HepG2 (cell line): ENCODE data around the gene TLE2. TPM values are rescaled to one million over a fixed set of nuclear protein-coding genes. Genes with fewer than 3 reads are reported as not detected.

Source experiments
- ATAC-seq: fragments of 200-7000 bp; cut with Tn5 transposase; 3 replicates; pipeline ENCODE4 v1.9.1; 2020; ENCODE audit warnings: mild to moderate bottlenecking, moderate library complexity
- BruUV-seq: library from RNA; stranded (reverse); fragments of 400-500 nt; replicated peaks from 2 replicates; lab custom pipeline; 2021; lab: Mats Ljungman, UMichigan
- CTCF ChIA-PET: fragments of 300-600 bp; formaldehyde crosslinking; extraction: SDS; loops from one replicate; lab custom pipeline; 2021; ENCODE audit warnings: low total read pairs, inconsistent platforms, low intra/inter-chr PET ratio; lab: Yijun Ruan, JAX
- POLR2A ChIA-PET: fragments of 350-600 bp; sonication (Branson Sonifier 250); formaldehyde crosslinking; loops from one replicate; lab custom pipeline; 2020; ENCODE audit warnings: antibody characterized with exemption, inconsistent platforms; lab: Yijun Ruan, JAX
- DNase-seq: peaks from one replicate; pipeline ENCODE4 v3.0.0-alpha.2; 2015; ENCODE audit warnings: low spot score
- FAIRE-seq: peaks from 3 replicates; lab custom pipeline; 2011; peaks lifted over from hg19 to GRCh38; lab: Jason Lieb, UNC
- H2AFZ ChIP-seq: one replicate; pipeline ENCODE4 v1.6.1; 2011; ENCODE audit warnings: low read length, inconsistent platforms
- H3K27ac ChIP-seq: fragments of 300-600 bp; 3 replicates; pipeline ENCODE4 v1.8.0; 2011; ENCODE audit warnings: mixed run types, mild to moderate bottlenecking, mixed read lengths, low read length, inconsistent platforms; ENCODE audit not compliant: insufficient read depth; ENCODE audit errors: extremely low read length
- H3K27me3 ChIP-seq, 2 experiments: fragments of 200-600 bp in 1 of 2; 2 replicates in 1 of 2; 3 replicates in 1 of 2; pipeline versions ENCODE4 v1.6.0 to v1.8.0; 2011; ENCODE audit warnings: low read length in 2 of 2, mild to moderate bottlenecking in 2 of 2, moderate library complexity in 2 of 2, inconsistent platforms in 1 of 2; ENCODE audit not compliant: insufficient read depth in 2 of 2, control insufficient read depth in 1 of 2
- H3K36me3 ChIP-seq, 2 experiments: fragments of 200-600 bp in 1 of 2; replicated peaks in 1 of 2; 2 replicates in 1 of 2; 3 replicates in 1 of 2; pipeline versions ENCODE4 v1.5.1 to v1.8.0; 2011; ENCODE audit warnings: low read length in 2 of 2, inconsistent platforms in 1 of 2; ENCODE audit not compliant: insufficient read depth in 2 of 2, control insufficient read depth in 1 of 2
- H3K4me1 ChIP-seq: 2 replicates; pipeline ENCODE4 v1.5.1; 2012; ENCODE audit warnings: low read length, inconsistent platforms; ENCODE audit not compliant: insufficient read depth
- H3K4me2 ChIP-seq: 2 replicates; pipeline ENCODE4 v1.6.0; 2011; ENCODE audit warnings: low read depth, low read length, inconsistent platforms
- H3K4me3 ChIP-seq, 3 experiments: fragments of 200-600 bp in 1 of 3; sonication (generic), shearing (Covaris generic) in 1 of 3; replicated peaks in 1 of 3; 2 replicates each; pipeline ENCODE4 v1.5.1; 2011 to 2016; ENCODE audit warnings: low read length in 3 of 3, inconsistent platforms in 2 of 3, low read depth in 2 of 3, mild to moderate bottlenecking in 2 of 3, control low read depth in 1 of 3, mixed read lengths in 1 of 3; ENCODE audit not compliant: insufficient read depth in 1 of 3
- H3K79me2 ChIP-seq: one replicate; pipeline ENCODE4 v1.6.1; 2011; ENCODE audit warnings: low read length, inconsistent platforms; ENCODE audit not compliant: insufficient read depth
- H3K9ac ChIP-seq: 2 replicates; pipeline ENCODE4 v1.6.0; 2011; ENCODE audit warnings: mild to moderate bottlenecking, low read depth, low read length, inconsistent platforms; ENCODE audit not compliant: insufficient read depth
- H3K9me3 ChIP-seq: 2 replicates; pipeline ENCODE4 v1.5.1; 2012; ENCODE audit warnings: mild to moderate bottlenecking, low read length
- H4K20me1 ChIP-seq: 2 replicates; pipeline ENCODE4 v1.6.0; 2011; ENCODE audit warnings: inconsistent platforms, mild to moderate bottlenecking, low read length, moderate library complexity; ENCODE audit not compliant: insufficient read depth
- AGO1 ChIP-seq: fragments of 200-400 bp; formaldehyde crosslinking; IDR thresholded peaks from 2 replicates; pipeline ENCODE4 v1.6.1; 2017; ENCODE audit warnings: mild to moderate bottlenecking, low read depth, low read length, moderate library complexity; ENCODE audit not compliant: poor library complexity, severe bottlenecking
- MEIS1 ChIP-seq: sonication (generic); formaldehyde crosslinking; IDR thresholded peaks from 2 replicates; pipeline ENCODE4 v1.9.0; 2021; ENCODE audit warnings: mild to moderate bottlenecking, missing genetic modification reagents, moderate library complexity, borderline replicate concordance
- SOX5 ChIP-seq: IDR thresholded peaks from 2 replicates; pipeline ENCODE4 v1.6.1; 2016; ENCODE audit warnings: borderline replicate concordance
- ZBTB46 ChIP-seq: sonication (generic); formaldehyde crosslinking; IDR thresholded peaks from 2 replicates; pipeline ENCODE4 v1.4.0; 2020; ENCODE audit warnings: mild to moderate bottlenecking, missing genetic modification reagents, borderline replicate concordance
- ZNF264 ChIP-seq: sonication (generic); formaldehyde crosslinking; IDR thresholded peaks from 2 replicates; pipeline ENCODE4 v1.4.0; 2020; ENCODE audit warnings: missing genetic modification reagents
- ZNF34 ChIP-seq: sonication (generic); formaldehyde crosslinking; IDR thresholded peaks from 2 replicates; pipeline ENCODE4 v1.4.0; 2020; ENCODE audit warnings: mild to moderate bottlenecking, missing genetic modification reagents, borderline replicate concordance
- ZNF460 ChIP-seq: sonication (generic); formaldehyde crosslinking; IDR thresholded peaks from 2 replicates; pipeline ENCODE4 v1.5.1; 2020; ENCODE audit warnings: missing genetic modification reagents, mild to moderate bottlenecking, borderline replicate concordance
- ZNF556 ChIP-seq: sonication (generic); formaldehyde crosslinking; IDR thresholded peaks from 2 replicates; pipeline ENCODE4 v1.4.0; 2020; ENCODE audit warnings: mild to moderate bottlenecking, missing genetic modification reagents, borderline replicate concordance
- ZNF674 ChIP-seq: sonication (generic); formaldehyde crosslinking; IDR thresholded peaks from 2 replicates; pipeline ENCODE4 v1.5.0; 2020; ENCODE audit warnings: low read depth, mild to moderate bottlenecking, missing genetic modification reagents
- ZNF841 ChIP-seq: sonication (generic); formaldehyde crosslinking; IDR thresholded peaks from 2 replicates; pipeline ENCODE4 v1.8.1; 2023; ENCODE audit warnings: missing genetic modification reagents, borderline replicate concordance
- WGBS: methylation state at CpG from one replicate; pipeline ENCODE4 v1.1.6; 2017; ENCODE audit warnings: low lambda C conversion rate; 5-methylcytosine and 5-hydroxymethylcytosine counted together
- in situ Hi-C: cut with HindIII; loops from 2 replicates; pipeline ENCODE4 v1.10.0; 2017; ENCODE audit warnings: low pct_unique_long_range_greater_than_20kb; ENCODE audit not compliant: extremely low pct_ligation_motif_present
- intact Hi-C: fragments of 100-400 bp; cut with micrococcal nuclease; formaldehyde crosslinking; loops from one replicate; pipeline ENCODE4 v1.10.0; 2022; ENCODE audit not compliant: unreplicated experiment
- polyA plus RNA-seq, 8 experiments: library from polyadenylated mRNA; depleted of rRNA in 3 of 8; stranded (reverse) in 7 of 8; unstranded in 1 of 8; fragments of >200 nt; fragmentation: Illumina TruSeq in 4 of 8; extraction: Trizol in 4 of 8; gene quantifications; 2 replicates each; pipeline versions ENCODE4 v1.2.1 to v1.2.3, GENCODE V29; 2011 to 2016; ENCODE audit warnings: low read depth in 4 of 8, missing spikeins in 1 of 8, mixed read lengths in 1 of 8; ENCODE audit not compliant: insufficient read depth in 1 of 8
- total RNA-seq, 5 experiments: library from RNA; depleted of rRNA; stranded (reverse); fragments of >200 nt; fragmentation: Illumina TruSeq; extraction: Trizol; gene quantifications; 2 replicates each; pipeline ENCODE4 v1.2.3, GENCODE V29; 2016; ENCODE audit warnings: low read depth in 1 of 5

The TLE2 gene
- total and polyA plus RNA-seq, 2 of the 13 experiments (the other 11 are each of a cell fraction or from before 2014, with no cell fraction given) = 0.07 to 0.81 TPM

- no peak for ATAC-seq
- no TSS peak for BruUV-seq
- FAIRE-seq = no peak
- TF ChIP-seq ZNF34 (CRISPR knock-in tag) (no peak), ZNF556 (CRISPR knock-in tag) (no peak), MEIS1 (CRISPR knock-in tag) (no peak), SOX5 (CRISPR knock-in tag) (no peak), ZNF460 (CRISPR knock-in tag) (no peak), ZNF264 (CRISPR knock-in tag) (no peak), AGO1 (no peak), ZBTB46 (CRISPR knock-in tag) (no peak), ZNF674 (CRISPR knock-in tag) (no peak), ZNF841 (no peak)
- POLR2A ChIA-PET = no interaction called here
- Histone ChIP-seq H3K9me3 (no peaks in the 10 kb centered on the region), H4K20me1 (no peaks in the 10 kb centered on the region), H3K4me3 (peak overlapping the region; percentile 12 to 61 (median 37); a peak in 3 of 6 replicates), H3K9ac (no peak overlapping the region), H2AFZ (no peak overlapping the region), H3K4me1 (peaks cover 52% of the 10 kb centered on the region), H3K36me3 (no peaks in the 10 kb centered on the region), H3K4me2 (peak overlapping the region; percentile 57), H3K79me2 (no peaks in the 10 kb centered on the region), H3K27me3 (peaks cover 7 to 74% of the 10 kb centered on the region in 2 experiments; a peak in 4 of 5 replicates), H3K27ac (no peak overlapping the region)
- DNase-seq = no peak
- 8% methylated on average over 21 of the region's 40 CpGs for WGBS
- intact Hi-C loops (no loop called here), in situ Hi-C loops (no loop called here)
- CTCF ChIA-PET = no interaction called here
Measured at GRCh38 chr19:3028305-3029064, 595 bp downstream of the TLE2 start.
